NB4 (cell line): ENCODE measurements around the gene KLF6.

Experiments
- POLR2A ChIP-seq: IDR thresholded peaks from 2 replicates; pipeline ENCODE4 v1.6.1; 2011; ENCODE audit warnings: mild to moderate bottlenecking; ENCODE audit not compliant: insufficient read length; ENCODE audit errors: extremely low read depth
- TF ChIP-seq, protein P1 (sequence below): IDR thresholded peaks from one replicate; pipeline ENCODE4 v1.5.1; 2012; ENCODE audit warnings: low read depth, low read length

DNA sequence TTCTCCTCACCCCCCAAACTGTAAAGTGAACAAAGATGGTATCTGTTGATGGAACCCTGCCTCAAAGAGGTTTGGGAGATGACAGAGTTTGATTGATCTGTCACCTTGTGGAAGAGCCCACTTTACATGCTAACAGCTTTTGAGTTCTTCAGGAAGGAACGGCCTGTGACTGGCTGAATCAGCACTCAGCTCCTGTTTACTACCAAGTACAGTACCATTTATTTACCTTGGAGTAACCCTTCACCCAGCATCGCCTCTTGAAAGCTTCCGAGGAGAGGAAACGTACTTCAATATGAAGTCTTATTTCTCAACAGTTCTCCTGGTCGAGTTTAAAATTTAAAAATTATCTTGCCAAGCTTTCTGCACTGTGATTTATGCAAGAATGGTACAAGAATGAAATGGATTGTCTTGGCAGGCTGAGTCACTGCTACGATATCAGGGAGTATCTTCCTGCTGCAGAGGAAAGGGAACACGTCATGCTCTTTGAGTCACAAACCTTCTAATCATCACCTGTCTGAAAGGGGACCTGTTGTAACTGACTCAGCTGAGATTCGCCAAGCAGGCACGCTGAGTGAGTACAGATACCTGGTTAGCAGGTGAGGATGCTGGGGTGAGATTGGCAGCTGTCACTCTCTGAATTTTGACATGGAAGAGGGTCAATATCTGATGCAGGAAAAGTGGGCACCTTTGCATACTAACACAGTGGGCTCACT, 30.1 kb downstream of the KLF6 start:
- TF ChIP-seq POLR2A: no peak
- TF ChIP-seq, protein P1, sequence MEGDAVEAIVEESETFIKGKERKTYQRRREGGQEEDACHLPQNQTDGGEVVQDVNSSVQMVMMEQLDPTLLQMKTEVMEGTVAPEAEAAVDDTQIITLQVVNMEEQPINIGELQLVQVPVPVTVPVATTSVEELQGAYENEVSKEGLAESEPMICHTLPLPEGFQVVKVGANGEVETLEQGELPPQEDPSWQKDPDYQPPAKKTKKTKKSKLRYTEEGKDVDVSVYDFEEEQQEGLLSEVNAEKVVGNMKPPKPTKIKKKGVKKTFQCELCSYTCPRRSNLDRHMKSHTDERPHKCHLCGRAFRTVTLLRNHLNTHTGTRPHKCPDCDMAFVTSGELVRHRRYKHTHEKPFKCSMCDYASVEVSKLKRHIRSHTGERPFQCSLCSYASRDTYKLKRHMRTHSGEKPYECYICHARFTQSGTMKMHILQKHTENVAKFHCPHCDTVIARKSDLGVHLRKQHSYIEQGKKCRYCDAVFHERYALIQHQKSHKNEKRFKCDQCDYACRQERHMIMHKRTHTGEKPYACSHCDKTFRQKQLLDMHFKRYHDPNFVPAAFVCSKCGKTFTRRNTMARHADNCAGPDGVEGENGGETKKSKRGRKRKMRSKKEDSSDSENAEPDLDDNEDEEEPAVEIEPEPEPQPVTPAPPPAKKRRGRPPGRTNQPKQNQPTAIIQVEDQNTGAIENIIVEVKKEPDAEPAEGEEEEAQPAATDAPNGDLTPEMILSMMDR: no peak
